ENCODE data around the gene PRDM16. TPM values are rescaled to one million over a fixed set of nuclear protein-coding genes. Genes with fewer than 3 reads are reported as not detected.

PRDM16 gene
- polyA plus RNA-seq, 3 donors, result not detected

DNA sequence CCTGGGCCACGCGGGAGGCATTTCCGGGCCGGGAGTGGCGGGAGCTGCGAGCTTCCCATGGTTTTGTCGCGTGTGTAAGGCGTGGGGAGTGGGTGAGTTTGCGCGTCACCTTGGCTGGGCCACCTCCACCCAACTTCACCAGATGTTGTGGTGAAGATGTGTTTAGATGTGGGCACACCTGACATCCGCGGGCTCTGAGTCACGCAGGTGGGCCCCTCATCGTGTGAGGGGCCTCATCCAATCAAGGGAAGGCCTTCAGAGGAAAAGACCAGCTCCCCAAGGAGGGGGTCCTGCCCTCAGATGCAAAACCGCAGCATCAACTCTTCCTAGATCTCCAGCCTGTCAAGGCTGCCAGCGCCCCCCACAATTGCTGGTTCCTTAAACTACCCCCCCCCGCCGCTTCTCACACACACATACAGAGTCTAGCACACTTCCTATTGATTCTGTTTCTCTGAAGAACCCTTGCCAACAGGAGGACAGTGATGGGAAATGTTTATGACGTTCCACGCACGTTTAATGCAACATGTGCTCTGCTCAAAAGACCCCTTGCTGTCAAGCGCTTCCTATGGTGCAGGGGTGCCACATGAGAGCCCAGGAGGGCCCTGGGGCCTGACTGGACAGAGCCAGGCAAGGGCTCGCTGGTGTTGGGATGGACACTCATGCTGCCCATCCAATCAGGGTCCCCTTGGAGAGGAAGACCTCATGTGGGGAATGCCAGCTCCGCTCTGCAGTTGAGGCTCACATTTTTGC lies 35.8 kb upstream of the PRDM16 start:
- H3K27ac Mint-ChIP-seq, result no peak overlapping the region
- Histone ChIP-seq H3K27me3 (ENCODE audit: control insufficient read depth in 2 of 2, insufficient read depth in 2 of 2, low read length in 2 of 2) (no peaks in the 10 kb centered on the region), H2AFZ (ENCODE audit: insufficient read depth, low read depth, low read length, poor library complexity, severe bottlenecking) (no peak overlapping the region), H3K4me3 (replicated peaks in 1 of 3; ENCODE audit: low read depth in 2 of 3, low read length in 3 of 3) (no peak overlapping the region), H3K27ac (ENCODE audit: low read depth in 1 of 2, low read length in 2 of 2) (no peak overlapping the region), H3K4me2 (replicated peaks; ENCODE audit: extremely low read depth, low read length, poor library complexity, severe bottlenecking) (no peak overlapping the region), H4K20me1 (ENCODE audit: insufficient read depth, low read length) (no peaks in the 10 kb centered on the region), H3K9me3 (replicated peaks in 1 of 2; ENCODE audit: control insufficient read depth in 1 of 2, insufficient read depth in 1 of 2, low read length in 2 of 2) (no peaks in the 10 kb centered on the region), H3K36me3 (replicated peaks in 1 of 2; ENCODE audit: control insufficient read depth in 1 of 2, insufficient read depth in 2 of 2, low read length in 2 of 2) (no peaks in the 10 kb centered on the region), H3K79me2 (ENCODE audit: insufficient read depth, low read length) (no peaks in the 10 kb centered on the region), H3K9ac (ENCODE audit: insufficient read depth, low read length, poor library complexity, severe bottlenecking) (no peak overlapping the region), H3K4me1 (ENCODE audit: control insufficient read depth in 1 of 2, insufficient read depth in 2 of 2, low read length in 2 of 2) (no peaks in the 10 kb centered on the region)
- H3K9me3 Mint-ChIP-seq, result no peaks in the 10 kb centered on the region
- WGBS (ENCODE audit: insufficient coverage), result 90% methylated on average over 13 of the region's 25 CpGs
- TF ChIP-seq, protein P1, sequence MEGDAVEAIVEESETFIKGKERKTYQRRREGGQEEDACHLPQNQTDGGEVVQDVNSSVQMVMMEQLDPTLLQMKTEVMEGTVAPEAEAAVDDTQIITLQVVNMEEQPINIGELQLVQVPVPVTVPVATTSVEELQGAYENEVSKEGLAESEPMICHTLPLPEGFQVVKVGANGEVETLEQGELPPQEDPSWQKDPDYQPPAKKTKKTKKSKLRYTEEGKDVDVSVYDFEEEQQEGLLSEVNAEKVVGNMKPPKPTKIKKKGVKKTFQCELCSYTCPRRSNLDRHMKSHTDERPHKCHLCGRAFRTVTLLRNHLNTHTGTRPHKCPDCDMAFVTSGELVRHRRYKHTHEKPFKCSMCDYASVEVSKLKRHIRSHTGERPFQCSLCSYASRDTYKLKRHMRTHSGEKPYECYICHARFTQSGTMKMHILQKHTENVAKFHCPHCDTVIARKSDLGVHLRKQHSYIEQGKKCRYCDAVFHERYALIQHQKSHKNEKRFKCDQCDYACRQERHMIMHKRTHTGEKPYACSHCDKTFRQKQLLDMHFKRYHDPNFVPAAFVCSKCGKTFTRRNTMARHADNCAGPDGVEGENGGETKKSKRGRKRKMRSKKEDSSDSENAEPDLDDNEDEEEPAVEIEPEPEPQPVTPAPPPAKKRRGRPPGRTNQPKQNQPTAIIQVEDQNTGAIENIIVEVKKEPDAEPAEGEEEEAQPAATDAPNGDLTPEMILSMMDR (IDR thresholded peaks at IDR 0.05), result no peak
- H3K4me1 Mint-ChIP-seq, result no peaks in the 10 kb centered on the region
- no peak for DNase-seq
- H3K27me3 Mint-ChIP-seq (ENCODE audit: low read depth in 3 of 3), result peaks cover 2 to 8% (median 4%) of the 10 kb centered on the region in 3 donors
- H3K36me3 Mint-ChIP-seq, result no peaks in the 10 kb centered on the region
- intact Hi-C loops (cut with micrococcal nuclease), result no loop called here
- no peak overlapping the region for H3K4me3 Mint-ChIP-seq

DNA sequence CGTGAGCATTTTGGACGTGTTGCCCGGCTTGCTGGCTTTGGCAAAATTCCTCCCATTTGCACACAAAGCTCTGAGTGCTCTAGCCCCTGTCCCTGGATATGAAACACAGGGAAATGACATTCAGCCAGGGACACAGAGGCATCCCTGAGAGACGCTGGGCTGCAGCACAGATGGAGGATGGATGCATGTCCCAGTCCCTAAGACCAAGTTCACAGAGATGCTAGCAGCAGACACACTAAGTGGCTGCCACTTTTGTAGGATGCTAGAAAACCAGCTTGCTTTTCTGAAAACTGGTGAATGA lies 35.3 kb upstream of the PRDM16 start:
- Mint-ChIP-seq H3K27me3 (ENCODE audit: low read depth in 3 of 3) (peaks cover 2 to 8% (median 4%) of the 10 kb centered on the region in 3 donors), H3K4me3 (no peak overlapping the region), H3K36me3 (no peaks in the 10 kb centered on the region), H3K4me1 (no peaks in the 10 kb centered on the region), H3K9me3 (no peaks in the 10 kb centered on the region), H3K27ac (no peak overlapping the region)
- WGBS (ENCODE audit: insufficient coverage), result 90% methylated on average over 2 of the region's 4 CpGs
- H3K4me1 ChIP-seq (ENCODE audit: control insufficient read depth in 1 of 2, insufficient read depth in 2 of 2, low read length in 2 of 2), result no peaks in the 10 kb centered on the region
- H3K79me2 ChIP-seq (ENCODE audit: insufficient read depth, low read length), result no peaks in the 10 kb centered on the region
- H3K27ac ChIP-seq (ENCODE audit: low read depth in 1 of 2, low read length in 2 of 2), result no peak overlapping the region
- H3K9ac ChIP-seq (ENCODE audit: insufficient read depth, low read length, poor library complexity, severe bottlenecking), result no peak overlapping the region
- H2AFZ ChIP-seq (ENCODE audit: insufficient read depth, low read depth, low read length, poor library complexity, severe bottlenecking), result no peak overlapping the region
- TF ChIP-seq, protein P1 (IDR thresholded peaks at IDR 0.05), result no peak
- intact Hi-C loops (cut with micrococcal nuclease), result no loop called here
- H3K36me3 ChIP-seq (replicated peaks in 1 of 2; ENCODE audit: control insufficient read depth in 1 of 2, insufficient read depth in 2 of 2, low read length in 2 of 2), result no peaks in the 10 kb centered on the region
- no peaks in the 10 kb centered on the region for H4K20me1 ChIP-seq (ENCODE audit: insufficient read depth, low read length)
- no peak overlapping the region for H3K4me2 ChIP-seq (replicated peaks; ENCODE audit: extremely low read depth, low read length, poor library complexity, severe bottlenecking)
- H3K9me3 ChIP-seq (replicated peaks in 1 of 2; ENCODE audit: control insufficient read depth in 1 of 2, insufficient read depth in 1 of 2, low read length in 2 of 2), result no peaks in the 10 kb centered on the region
- H3K27me3 ChIP-seq (ENCODE audit: control insufficient read depth in 2 of 2, insufficient read depth in 2 of 2, low read length in 2 of 2), result no peaks in the 10 kb centered on the region
- no peak for DNase-seq
- no peak overlapping the region for H3K4me3 ChIP-seq (replicated peaks in 1 of 3; ENCODE audit: low read depth in 2 of 3, low read length in 3 of 3)

Data from CD14-positive monocyte (primary cell).